ENCODE data around the gene APBA1. TPM values are rescaled to one million over a fixed set of nuclear protein-coding genes. Genes with fewer than 3 reads are reported as not detected.

APBA1 gene
- total and polyA plus RNA-seq, 2 donors (not counting 3 experiments of a cell fraction or from before 2014, with no cell fraction given), result 6.1 to 11.3 TPM

GRCh38 chr9:69485466-69485865 lies 186.7 kb downstream of the APBA1 start:
- dilution Hi-C loops (cut with MboI; ENCODE audit: extremely low pct_ligation_motif_present, low sequenced_read_pairs) (no loop called here), intact Hi-C loops (cut with micrococcal nuclease) (no loop called here)
- Histone ChIP-seq H3K27ac (ENCODE audit: insufficient read depth, low read depth, low read length) (no peak overlapping the region), H3K4me3 (replicated peaks in 1 of 3; ENCODE audit: insufficient read depth in 1 of 3, low read depth in 1 of 3, low read length in 3 of 3) (no peak overlapping the region), H4K20me1 (replicated peaks; ENCODE audit: control insufficient read depth, extremely low read depth, insufficient read depth, low read length) (no peaks in the 10 kb centered on the region), H3K36me3 (ENCODE audit: control insufficient read depth in 2 of 2, extremely low read depth in 1 of 2, insufficient read depth in 2 of 2, low read length in 2 of 2) (no peaks in the 10 kb centered on the region), H3K9me1 (replicated peaks; ENCODE audit: control insufficient read depth, extremely low read depth, insufficient read depth, low read length) (no peaks in the 10 kb centered on the region), H3K4me1 (ENCODE audit: control insufficient read depth, extremely low read depth, insufficient read depth, low read length) (no peaks in the 10 kb centered on the region), H3K9ac (replicated peaks; ENCODE audit: extremely low read depth, insufficient read depth, low read length) (no peak overlapping the region), H3K9me3 (replicated peaks; ENCODE audit: control insufficient read depth, insufficient read depth, low read length) (no peaks in the 10 kb centered on the region), H3K4me2 (ENCODE audit: insufficient read depth, low read length) (no peak overlapping the region), H2AFZ (ENCODE audit: low read depth, low read length) (no peak overlapping the region), H3K79me2 (ENCODE audit: control insufficient read depth, insufficient read depth, low read length) (no peaks in the 10 kb centered on the region), H3K27me3 (ENCODE audit: control insufficient read depth in 2 of 2, insufficient read depth in 2 of 2, low read length in 2 of 2) (no peaks in the 10 kb centered on the region)
- ChIA-PET POLR2A (no interaction called here), CTCF (no interaction called here)
- DNase-seq (ENCODE audit: low read depth, low spot score), result no peak
- no peak for TF ChIP-seq FOS (IDR thresholded peaks at IDR 0.05; ENCODE audit: borderline replicate concordance, insufficient read depth, low read length)
- TF ChIP-seq MAX (IDR thresholded peaks at IDR 0.05; ENCODE audit: insufficient read depth, insufficient read length), result no peak
- no peak for TF ChIP-seq MYC (IDR thresholded peaks at IDR 0.05; ENCODE audit: low read depth, low read length)
- TF ChIP-seq EZH2 (IDR thresholded peaks at IDR 0.05; ENCODE audit: borderline replicate concordance, low read depth, low read length, severe bottlenecking), result no peak
- TF ChIP-seq GATA2 (IDR thresholded peaks at IDR 0.05; ENCODE audit: insufficient read depth, insufficient read length, low read depth, low read length), result no peak
- no TSS peak for BruUV-seq (replicated peaks)
- no peak for FAIRE-seq

- no TSS peak for BruUV-seq (replicated peaks)
- Histone ChIP-seq H3K27ac (ENCODE audit: insufficient read depth, low read depth, low read length) (no peak overlapping the region), H3K79me2 (ENCODE audit: control insufficient read depth, insufficient read depth, low read length) (no peaks in the 10 kb centered on the region), H3K27me3 (ENCODE audit: control insufficient read depth in 2 of 2, insufficient read depth in 2 of 2, low read length in 2 of 2) (no peaks in the 10 kb centered on the region), H2AFZ (ENCODE audit: low read depth, low read length) (no peak overlapping the region), H3K9ac (replicated peaks; ENCODE audit: extremely low read depth, insufficient read depth, low read length) (no peak overlapping the region), H3K4me2 (ENCODE audit: insufficient read depth, low read length) (no peak overlapping the region), H3K9me1 (replicated peaks; ENCODE audit: control insufficient read depth, extremely low read depth, insufficient read depth, low read length) (no peaks in the 10 kb centered on the region), H3K36me3 (ENCODE audit: control insufficient read depth in 2 of 2, extremely low read depth in 1 of 2, insufficient read depth in 2 of 2, low read length in 2 of 2) (no peaks in the 10 kb centered on the region), H3K4me1 (ENCODE audit: control insufficient read depth, extremely low read depth, insufficient read depth, low read length) (no peaks in the 10 kb centered on the region), H3K4me3 (replicated peaks in 1 of 3; ENCODE audit: insufficient read depth in 1 of 3, low read depth in 1 of 3, low read length in 3 of 3) (no peak overlapping the region), H3K9me3 (replicated peaks; ENCODE audit: control insufficient read depth, insufficient read depth, low read length) (no peaks in the 10 kb centered on the region), H4K20me1 (replicated peaks; ENCODE audit: control insufficient read depth, extremely low read depth, insufficient read depth, low read length) (no peaks in the 10 kb centered on the region)
- dilution Hi-C loops (cut with MboI; ENCODE audit: extremely low pct_ligation_motif_present, low sequenced_read_pairs), result no loop called here
- ChIA-PET POLR2A (no interaction called here), CTCF (no interaction called here)
- TF ChIP-seq MYC (IDR thresholded peaks at IDR 0.05; ENCODE audit: low read depth, low read length) (no peak), CTCF (IDR thresholded peaks at IDR 0.05; ENCODE audit: extremely low read depth in 1 of 2, insufficient read depth in 1 of 2, low read depth in 1 of 2, low read length in 2 of 2) (no peak), POLR2A (IDR thresholded peaks at IDR 0.05; ENCODE audit: low read depth, low read length) (no peak), GATA2 (IDR thresholded peaks at IDR 0.05; ENCODE audit: insufficient read depth, insufficient read length, low read depth, low read length) (no peak), FOS (IDR thresholded peaks at IDR 0.05; ENCODE audit: borderline replicate concordance, insufficient read depth, low read length) (no peak), EZH2 (IDR thresholded peaks at IDR 0.05; ENCODE audit: borderline replicate concordance, low read depth, low read length, severe bottlenecking) (no peak), MAX (IDR thresholded peaks at IDR 0.05; ENCODE audit: insufficient read depth, insufficient read length) (no peak), JUN (IDR thresholded peaks at IDR 0.05; ENCODE audit: borderline replicate concordance, insufficient read depth, insufficient read length, low read depth) (no peak), POLR2AphosphoS5 (IDR thresholded peaks at IDR 0.05; ENCODE audit: insufficient read depth, low read depth, low read length) (no peak)
- intact Hi-C loops (cut with micrococcal nuclease), result no loop called here
- FAIRE-seq (no peak), DNase-seq (ENCODE audit: low read depth, low spot score) (no peak)
These were observed 188.2 kb downstream of the APBA1 start for GRCh38 chr9:69483886-69484422.
